ENCODE measurements around the gene FGF11.
"Not testable (repeated sequence)": the region's sequence is repeated elsewhere in the genome, so short reads cannot be mapped to it uniquely, and the experiment has no call there.

Gene FGF11

DNA sequence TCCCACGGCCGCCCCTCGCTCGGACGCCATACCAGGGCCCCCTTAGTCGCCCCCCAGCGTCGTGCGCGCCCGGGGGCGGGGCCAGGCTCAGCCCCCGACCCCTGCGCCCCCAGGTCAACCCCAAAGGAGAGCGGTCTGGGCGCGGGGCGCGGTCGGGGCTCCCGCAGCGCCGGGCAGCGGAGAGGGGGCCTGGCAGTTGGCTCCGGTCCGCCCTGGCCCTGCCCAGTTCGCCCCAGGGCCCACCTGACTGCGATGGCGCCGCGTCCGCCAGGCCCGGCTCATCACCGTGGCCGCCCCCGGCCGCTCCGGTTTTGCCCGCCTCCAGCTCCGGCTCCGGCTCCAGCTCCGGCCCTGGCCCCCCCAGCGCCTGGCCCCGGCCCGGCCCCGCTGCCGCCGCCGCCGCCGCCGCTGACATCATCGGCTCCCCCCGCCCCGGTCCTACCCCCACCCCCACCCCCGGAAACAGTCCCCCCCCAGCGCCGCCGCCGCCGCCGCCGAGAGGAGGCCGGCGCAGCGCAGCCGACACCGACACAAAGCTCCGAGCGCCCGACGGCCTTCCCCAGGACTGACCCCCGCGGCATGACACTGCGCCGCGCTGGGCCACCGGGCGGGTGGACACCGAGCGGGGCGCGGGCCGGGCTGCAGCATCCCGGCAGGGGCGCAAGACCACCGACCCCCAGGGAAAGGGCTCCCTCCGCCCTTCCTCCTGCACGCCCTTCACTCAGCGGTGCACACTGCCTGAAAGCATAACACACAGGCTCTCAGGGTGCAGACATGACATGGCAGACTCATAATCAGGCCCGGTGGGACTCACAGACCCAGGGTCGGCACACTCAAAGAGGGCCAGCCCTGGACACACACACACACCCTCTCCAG lies 40.1 kb downstream of the FGF11 start, which contains the start of gene ZBTB4:
ZBTB4 (minus strand) TSS at position 419 of the 876 bp plus-strand sequence. CDS start 12,830 bp downstream, outside the sequence.
- DNase-seq (ENCODE audit: low read depth), result peak; percentile 44

DNA sequence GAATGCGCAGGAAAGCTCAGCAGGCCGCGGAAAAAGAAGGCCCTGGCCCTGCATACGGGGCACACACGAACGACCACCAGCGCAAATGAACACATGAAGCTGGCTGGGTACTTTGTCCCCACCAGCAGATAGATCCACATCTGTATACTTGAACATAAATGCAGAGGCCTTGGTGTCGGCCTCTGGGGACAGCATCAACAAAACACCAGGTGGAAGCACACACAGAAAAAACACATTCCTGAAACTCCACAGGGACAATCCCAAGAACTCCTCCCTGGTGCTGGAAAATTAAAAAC lies 40.7 kb downstream of the FGF11 start:
- no peak for DNase-seq (ENCODE audit: low read depth)

DNA sequence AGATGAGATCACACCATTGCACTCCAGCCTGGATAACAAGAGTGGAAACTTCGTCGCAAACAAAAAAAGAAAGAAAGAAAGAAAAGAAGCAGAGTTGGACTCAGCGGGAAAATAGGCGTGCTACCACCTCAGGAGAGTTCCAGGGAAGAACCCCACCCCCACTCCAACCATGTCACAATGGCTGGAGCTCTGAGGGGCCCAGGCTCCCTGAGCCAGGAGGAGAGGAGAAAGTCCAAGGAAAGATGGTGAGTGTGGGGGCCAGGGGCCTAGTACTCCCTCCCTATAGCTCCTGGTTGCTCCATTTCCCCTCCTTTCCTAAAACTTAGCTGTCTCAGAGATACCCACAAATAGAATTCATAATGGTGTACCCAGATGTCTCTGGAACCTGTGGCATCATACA lies 42.0 kb downstream of the FGF11 start, which contains the start of gene SLC35G6:
SLC35G6 (plus strand) TSS at position 172 of the 400 bp plus-strand sequence; CDS start at position 243, 71 bp downstream.
- not testable (repeated sequence) for DNase-seq (ENCODE audit: low read depth)

DNA sequence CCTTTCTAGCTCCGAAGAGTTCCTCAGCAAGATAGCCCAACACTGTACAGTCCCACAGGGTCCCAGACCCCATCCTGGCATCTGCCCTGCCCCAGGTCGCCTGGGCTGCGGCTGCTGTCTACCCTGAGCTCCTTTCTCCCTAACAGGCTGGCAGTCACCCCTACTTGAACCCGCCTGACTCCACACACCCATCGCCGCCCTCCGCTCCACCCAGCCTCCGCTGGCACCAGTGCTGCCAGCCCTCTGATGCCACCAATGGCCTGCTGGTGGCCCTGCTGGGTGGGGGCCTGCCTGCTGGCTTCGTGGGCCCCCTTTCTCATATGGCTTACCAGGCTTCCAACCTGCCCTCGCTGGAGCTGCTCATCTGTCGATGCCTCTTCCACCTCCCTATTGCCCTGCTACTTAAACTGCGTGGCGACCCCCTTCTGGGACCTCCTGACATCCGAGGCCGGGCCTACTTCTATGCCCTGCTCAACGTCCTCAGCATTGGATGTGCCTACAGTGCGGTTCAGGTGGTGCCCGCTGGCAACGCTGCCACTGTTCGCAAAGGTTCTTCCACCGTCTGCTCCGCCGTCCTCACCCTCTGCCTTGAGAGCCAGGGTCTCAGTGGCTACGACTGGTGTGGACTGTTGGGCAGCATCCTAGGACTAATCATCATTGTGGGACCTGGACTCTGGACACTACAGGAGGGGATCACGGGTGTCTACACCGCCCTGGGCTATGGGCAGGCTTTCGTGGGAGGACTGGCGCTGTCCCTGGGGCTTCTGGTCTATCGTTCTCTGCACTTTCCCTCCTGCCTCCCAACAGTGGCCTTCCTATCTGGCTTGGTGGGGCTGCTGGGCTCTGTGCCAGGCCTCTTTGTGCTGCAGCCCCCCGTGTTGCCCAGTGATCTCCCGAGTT lies 42.8 kb downstream of the FGF11 start:
- not testable (repeated sequence) for DNase-seq (ENCODE audit: low read depth)

DNA sequence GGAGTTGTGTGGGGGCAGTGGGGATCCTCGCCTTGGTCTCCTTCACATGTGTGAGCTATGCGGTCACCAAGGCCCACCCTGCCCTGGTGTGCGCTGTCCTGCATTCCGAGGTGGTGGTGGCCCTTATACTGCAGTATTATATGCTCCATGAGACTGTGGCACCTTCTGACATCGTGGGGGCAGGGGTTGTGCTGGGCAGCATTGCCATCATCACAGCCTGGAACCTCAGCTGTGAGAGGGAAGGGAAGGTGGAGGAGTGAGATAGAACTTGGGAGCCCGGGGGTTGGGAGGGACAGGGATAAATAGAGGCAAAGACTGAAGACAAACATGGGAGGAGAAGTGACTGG lies 43.4 kb downstream of the FGF11 start:
- DNase-seq (ENCODE audit: low read depth), result not testable (repeated sequence)

DNA sequence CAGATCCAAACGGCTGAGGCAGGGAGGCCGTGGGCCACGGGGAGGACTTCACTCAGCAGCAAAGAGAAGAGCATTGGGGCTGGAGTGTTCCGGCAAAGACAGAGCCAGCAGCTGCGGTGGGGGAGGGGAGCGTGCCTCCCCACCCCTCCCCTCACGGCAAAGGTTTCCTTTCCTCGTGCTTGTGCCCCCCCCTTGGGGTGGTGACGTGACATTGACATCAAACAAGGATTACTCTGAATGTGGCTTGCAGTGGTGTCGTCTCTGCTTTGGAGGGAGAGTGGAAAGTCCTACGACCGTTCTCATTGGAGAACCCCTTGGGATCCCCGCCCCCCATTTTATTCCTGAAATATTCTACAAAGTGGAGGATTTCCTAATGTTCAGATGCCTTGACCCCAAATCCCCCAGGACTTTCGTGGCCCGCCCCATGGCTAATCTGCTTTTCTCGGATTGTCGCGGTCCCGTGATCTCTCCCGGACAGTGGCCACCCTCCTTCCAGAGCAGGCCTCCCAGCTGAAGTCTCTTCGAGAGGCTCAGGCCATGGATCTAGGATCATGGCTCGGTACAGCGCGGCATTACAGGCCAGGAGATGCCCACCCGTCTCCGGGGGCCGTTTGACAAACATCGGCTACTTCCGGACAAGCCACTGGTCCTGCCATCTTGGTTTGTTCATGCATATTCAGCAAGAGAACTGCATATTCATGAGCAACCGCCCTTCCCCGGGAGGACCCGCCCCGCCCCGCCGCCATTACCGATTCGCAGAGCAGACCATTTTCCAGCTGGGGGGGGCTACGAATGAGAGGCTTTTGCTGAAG lies 44.1 kb downstream of the FGF11 start:
- DNase-seq (ENCODE audit: low read depth), result peak; percentile 88

DNA sequence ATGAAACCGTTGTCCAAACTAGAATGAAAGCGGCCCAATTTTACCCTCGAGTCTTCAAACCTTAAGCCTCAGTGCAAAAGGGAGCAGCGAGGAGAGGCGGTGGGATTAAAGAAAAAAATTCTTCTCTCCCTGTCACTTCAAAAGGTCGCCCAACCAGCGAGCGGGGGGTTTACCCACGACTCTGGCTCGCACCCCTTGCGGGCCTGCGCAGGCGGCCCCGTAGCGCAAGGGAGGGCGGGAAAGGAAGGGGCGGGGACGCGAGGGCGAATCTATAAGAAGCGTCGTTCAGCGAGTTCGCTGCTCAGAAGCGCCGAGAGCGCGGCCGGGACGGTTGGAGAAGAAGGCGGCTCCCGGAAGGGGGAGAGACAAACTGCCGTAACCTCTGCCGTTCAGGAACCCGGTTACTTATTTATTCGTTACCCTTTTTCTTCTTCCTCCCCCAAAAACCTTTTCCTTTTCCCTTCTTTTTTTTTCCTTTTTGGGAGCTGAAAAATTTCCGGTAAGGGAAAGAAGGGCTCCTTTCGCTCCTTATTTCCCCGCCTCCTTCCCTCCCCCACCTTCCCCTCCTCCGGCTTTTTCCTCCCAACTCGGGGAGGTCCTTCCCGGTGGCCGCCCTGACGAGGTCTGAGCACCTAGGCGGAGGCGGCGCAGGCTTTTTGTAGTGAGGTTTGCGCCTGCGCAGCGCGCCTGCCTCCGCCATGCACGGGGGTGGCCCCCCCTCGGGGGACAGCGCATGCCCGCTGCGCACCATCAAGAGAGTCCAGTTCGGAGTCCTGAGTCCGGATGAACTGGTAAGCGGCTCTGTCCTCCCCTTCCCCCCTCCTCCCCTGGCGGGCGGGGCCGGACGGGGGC lies 45.0 kb downstream of the FGF11 start, which contains the start of gene POLR2A:
POLR2A (plus strand) TSS at position 300 of the 852 bp plus-strand sequence.
- DNase-seq (ENCODE audit: low read depth), result peak; percentile 97

DNA sequence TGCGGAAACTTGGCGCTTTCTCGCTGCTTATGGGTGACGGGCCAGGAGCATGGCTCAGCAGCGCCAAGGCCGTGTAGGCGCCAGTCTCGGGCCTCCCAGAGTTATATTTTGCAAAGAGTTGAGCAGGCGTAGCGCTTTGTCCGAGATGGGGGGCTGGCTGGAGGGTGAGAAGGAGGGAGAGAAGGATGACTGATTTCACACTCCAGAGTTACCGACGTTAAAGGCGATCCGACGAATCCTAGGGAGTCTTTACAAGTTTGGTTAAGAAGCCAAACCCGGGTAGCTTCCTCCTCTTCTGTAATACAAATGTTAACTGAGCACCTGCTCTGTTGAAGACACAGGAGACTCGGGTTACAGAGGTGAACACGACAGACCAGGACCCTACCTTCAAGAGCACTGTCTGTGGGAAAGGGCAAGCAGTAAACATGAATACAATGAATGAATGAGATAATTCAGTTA lies 45.6 kb downstream of the FGF11 start:
- DNase-seq (ENCODE audit: low read depth), result no peak

DNA sequence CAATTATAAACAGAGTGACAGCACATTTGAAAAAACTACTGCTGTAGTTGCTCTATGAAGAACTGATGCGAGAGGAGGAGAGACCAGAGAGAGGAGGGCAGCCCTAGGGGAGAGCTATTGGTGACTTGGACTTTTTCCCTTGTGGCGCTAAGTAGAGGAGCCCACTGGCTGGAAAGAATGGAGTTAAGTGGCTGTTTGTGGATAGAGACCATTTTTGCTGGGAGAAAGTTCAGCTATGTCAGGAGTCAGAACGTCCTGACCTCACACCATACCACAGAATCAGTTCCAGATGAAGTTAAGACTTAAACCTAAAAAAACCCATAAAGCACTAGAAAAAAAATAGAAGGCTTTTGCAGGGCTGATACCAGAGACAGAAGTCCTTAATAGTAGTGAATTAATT lies 46.9 kb downstream of the FGF11 start:
- DNase-seq (ENCODE audit: low read depth), result no peak

DNA sequence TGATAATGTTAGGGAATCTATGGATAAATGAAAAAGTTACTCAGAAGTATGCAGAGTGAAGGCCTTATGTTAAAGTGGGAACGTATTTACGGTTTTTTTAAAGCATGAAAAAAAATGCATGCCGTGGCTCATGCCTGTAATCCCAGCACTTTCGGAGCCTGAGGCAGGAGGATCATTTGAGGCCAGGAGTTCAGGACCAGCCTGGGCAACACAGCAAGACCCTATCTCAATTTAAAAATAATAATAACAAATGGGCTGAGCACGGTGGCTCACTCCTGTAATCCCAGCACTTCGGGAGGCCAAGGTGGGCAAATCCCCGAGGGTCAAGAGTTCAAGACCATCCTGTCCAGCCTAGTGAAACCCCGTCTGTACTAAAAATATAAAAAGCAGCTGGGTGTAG lies 50.8 kb downstream of the FGF11 start:
- DNase-seq (ENCODE audit: low read depth), result no peak

DNA sequence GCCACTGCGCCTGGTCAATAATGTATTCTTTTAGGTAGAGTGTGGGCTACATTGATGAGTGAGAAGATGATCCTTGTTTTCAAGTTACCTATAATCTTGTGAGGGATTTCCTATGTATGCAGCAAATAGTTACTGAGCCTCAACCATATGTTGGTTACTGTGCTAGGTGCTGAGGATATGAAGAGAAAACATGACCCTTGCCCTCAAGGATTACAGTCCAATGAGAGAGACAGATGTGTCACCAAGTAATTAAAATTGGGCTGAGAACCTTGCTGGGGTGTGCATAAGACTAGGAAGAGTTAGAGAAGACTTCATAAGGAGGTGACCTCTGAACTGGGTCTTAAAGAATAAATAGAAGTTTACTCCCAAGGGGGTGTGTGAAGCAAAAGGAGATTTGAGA lies 52.3 kb downstream of the FGF11 start:
- DNase-seq (ENCODE audit: low read depth), result no peak

DNA sequence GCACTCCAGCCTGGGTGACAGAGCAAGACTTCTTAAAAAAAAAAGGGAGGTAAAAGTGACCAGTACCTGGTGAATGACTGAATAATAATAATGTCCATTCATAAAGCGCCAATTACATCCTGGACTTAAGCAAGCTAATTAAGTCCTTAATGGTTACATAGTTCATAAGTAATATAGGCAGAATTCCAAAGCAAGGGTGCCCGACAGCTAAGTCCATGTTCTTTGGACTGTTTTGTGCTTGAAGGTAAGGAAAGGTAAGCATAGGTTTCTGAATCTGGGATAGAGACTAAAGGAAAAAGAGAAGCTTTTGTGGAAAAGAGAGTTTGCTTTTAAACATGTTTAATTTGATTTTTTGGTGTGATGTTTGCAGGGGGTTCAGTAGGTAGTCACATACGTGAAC lies 54.6 kb downstream of the FGF11 start:
- DNase-seq (ENCODE audit: low read depth), result no peak

Measured in stimulated activated CD4-positive, alpha-beta T cell treated with anti-CD3 and anti-CD28 coated beads, Interleukin-2, amount 100 ng/mL, for 4 hours (primary cell).